Neural cell (in vitro differentiated cells): Measurements from ENCODE around the gene GOLGA6B. TPM values are rescaled to one million over a fixed set of nuclear protein-coding genes. Genes with fewer than 3 reads are reported as not detected.
"Not testable (repeated sequence)": the region's sequence is repeated elsewhere in the genome, so short reads cannot be mapped to it uniquely, and the experiment has no call there.

Experiments
- H2AFZ ChIP-seq: fragments of 200-600, 300-800 bp; sonication (generic), shearing (Covaris generic); 2 replicates; pipeline ENCODE4 v1.6.0; 2014; ENCODE audit warnings: low read depth, mild to moderate bottlenecking, antibody characterized with exemption, low read length, moderate library complexity
- H3F3A ChIP-seq: fragments of 200-600 bp; shearing (Covaris generic); 2 replicates; pipeline ENCODE4 v1.6.1; 2016; ENCODE audit warnings: mild to moderate bottlenecking, moderate library complexity, mixed read lengths, antibody characterized with exemption, low read length; ENCODE audit not compliant: insufficient read depth, poor library complexity, severe bottlenecking
- H3K27ac ChIP-seq: fragments of 200-600, 300-800 bp; sonication (generic), shearing (Covaris generic); 2 replicates; pipeline ENCODE4 v1.5.1; 2014; ENCODE audit warnings: mild to moderate bottlenecking, low read length, moderate library complexity
- H3K27me3 ChIP-seq: fragments of 300-800, 200-600 bp; sonication (generic), shearing (Covaris generic); 2 replicates; pipeline ENCODE4 v1.6.0; 2014; ENCODE audit warnings: mild to moderate bottlenecking, low read depth, low read length, moderate library complexity; ENCODE audit not compliant: insufficient read depth
- H3K36me3 ChIP-seq: fragments of 300-800, 200-600 bp; sonication (generic), shearing (Covaris generic); 2 replicates; pipeline ENCODE4 v1.5.1; 2014; ENCODE audit warnings: mild to moderate bottlenecking, antibody characterized with exemption, low read length, moderate library complexity; ENCODE audit not compliant: insufficient read depth
- H3K4me2 ChIP-seq: fragments of 300-800, 200-600 bp; sonication (generic), shearing (Covaris generic); 2 replicates; pipeline ENCODE4 v1.6.0; 2014; ENCODE audit warnings: mild to moderate bottlenecking, low read length
- H3K4me3 ChIP-seq: fragments of 300-800, 200-600 bp; sonication (generic), shearing (Covaris generic); 2 replicates; pipeline ENCODE4 v1.5.1; 2014; ENCODE audit warnings: mild to moderate bottlenecking, low read length, moderate library complexity
- H3K79me2 ChIP-seq: fragments of 200-600 bp; shearing (Covaris generic); replicated peaks from 2 replicates; pipeline ENCODE4 v1.6.0; 2014; ENCODE audit warnings: mild to moderate bottlenecking, low read length, moderate library complexity; ENCODE audit not compliant: insufficient read depth
- H3K9ac ChIP-seq: fragments of 300-800, 200-600 bp; sonication (generic), shearing (Covaris generic); 2 replicates; pipeline ENCODE4 v1.6.1; 2016; ENCODE audit warnings: mild to moderate bottlenecking, low read length, mixed read lengths
- H3K9me2 ChIP-seq: fragments of 200-600 bp; shearing (Covaris generic); 2 replicates; pipeline ENCODE4 v1.6.1; 2016; ENCODE audit warnings: mild to moderate bottlenecking, low read length, mixed read lengths; ENCODE audit not compliant: insufficient read depth
- H3K9me3 ChIP-seq: fragments of 200-600, 300-800 bp; sonication (generic), shearing (Covaris generic); 2 replicates; pipeline ENCODE4 v1.6.1; 2016; ENCODE audit warnings: mild to moderate bottlenecking, mixed run types, low read length, moderate library complexity, mixed read lengths
- H4K20me1 ChIP-seq: fragments of 200-600 bp; shearing (Covaris generic); 2 replicates; pipeline ENCODE4 v1.6.1; 2016; ENCODE audit warnings: mild to moderate bottlenecking, mixed run types; ENCODE audit not compliant: insufficient read depth
- EP300 ChIP-seq: fragments of 450-650 bp; conservative IDR thresholded peaks from 2 replicates; pipeline ENCODE4 v1.6.1; 2014; ENCODE audit warnings: antibody characterized with exemption, mild to moderate bottlenecking, moderate library complexity; ENCODE audit not compliant: poor library complexity, severe bottlenecking
- EZH2 ChIP-seq: fragments of 200-600, 300-800 bp; shearing (Covaris generic), sonication (generic); IDR thresholded peaks from 2 replicates; pipeline ENCODE4 v1.6.1; 2014; ENCODE audit warnings: antibody characterized with exemption, low read length, borderline replicate concordance, mild to moderate bottlenecking; ENCODE audit not compliant: insufficient read depth, poor library complexity, severe bottlenecking
- MXI1 ChIP-seq: fragments of 450-650 bp; conservative IDR thresholded peaks from 2 replicates; pipeline ENCODE4 v1.6.1; 2014; ENCODE audit warnings: antibody characterized with exemption, mild to moderate bottlenecking; ENCODE audit not compliant: poor library complexity, severe bottlenecking
- POLR2AphosphoS5 ChIP-seq: IDR thresholded peaks from 2 replicates; pipeline ENCODE4 v1.6.1; 2012
- RAD21 ChIP-seq: fragments of 450-650 bp; conservative IDR thresholded peaks from 2 replicates; pipeline ENCODE4 v1.6.1; 2014; ENCODE audit warnings: antibody characterized with exemption, mild to moderate bottlenecking, moderate library complexity
- SMC3 ChIP-seq: fragments of 450-650 bp; conservative IDR thresholded peaks from 2 replicates; pipeline ENCODE4 v1.6.1; 2014; ENCODE audit warnings: antibody characterized with exemption, mild to moderate bottlenecking, moderate library complexity; ENCODE audit not compliant: poor library complexity
- TAF1 ChIP-seq: IDR thresholded peaks from 2 replicates; pipeline ENCODE4 v1.6.1; 2012; ENCODE audit warnings: low read depth
- polyA plus RNA-seq: library from polyadenylated mRNA; depleted of rRNA; stranded (reverse); fragments of >200 nt; gene quantifications from 2 replicates; pipeline ENCODE4 v1.2.3, GENCODE V29; 2014
- TF ChIP-seq, protein P1 (sequence below): fragments of 450-650 bp; IDR thresholded peaks from 2 replicates; pipeline ENCODE4 v1.5.1; 2014; ENCODE audit warnings: antibody characterized with exemption, mild to moderate bottlenecking, moderate library complexity; ENCODE audit not compliant: poor library complexity, severe bottlenecking
- TF ChIP-seq, protein P2 (sequence below): IDR thresholded peaks from 2 replicates; pipeline ENCODE4 v1.6.1; 2012; ENCODE audit warnings: borderline replicate concordance

The GOLGA6B gene
- polyA plus RNA-seq, 1 donor from 2014 or later: not detected

DNA sequence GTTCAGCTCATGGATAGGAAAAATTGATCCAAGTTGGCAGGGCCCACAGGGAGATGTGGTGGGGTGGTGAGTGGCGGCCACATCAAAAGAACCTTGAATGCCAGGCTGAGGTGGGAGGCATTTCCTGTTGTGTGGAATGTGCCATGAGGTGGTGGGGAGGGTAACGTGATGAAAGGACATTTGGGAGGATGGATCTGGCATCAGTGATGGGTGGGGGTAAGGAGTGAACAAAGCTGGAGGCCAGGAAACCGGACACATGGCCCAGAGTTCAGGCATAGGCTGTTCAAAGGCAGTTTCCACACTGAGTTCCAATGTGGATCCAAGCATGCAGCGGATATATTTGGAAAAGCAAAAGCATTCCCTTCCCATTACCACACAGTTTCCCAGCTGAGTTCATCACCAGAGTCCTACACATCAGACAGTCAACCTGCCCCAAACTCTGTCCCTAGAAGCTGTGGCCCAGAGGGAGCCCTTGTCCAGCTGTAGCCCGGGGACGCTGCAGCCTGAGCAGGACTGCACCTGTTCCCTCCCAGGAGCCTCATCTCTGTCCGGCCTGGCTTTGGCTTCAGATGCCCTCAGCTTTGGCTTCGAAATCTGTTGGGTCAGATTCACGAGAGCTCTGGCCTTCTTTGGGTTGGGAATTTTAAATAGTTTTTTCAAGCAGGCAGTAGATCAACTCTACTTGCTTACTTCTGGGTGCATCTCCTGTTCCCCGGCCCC lies 37.8 kb upstream of the GOLGA6B start:
- H3K27me3 ChIP-seq: no peaks in the 10 kb centered on the region
- no peaks in the 10 kb centered on the region for H3K9me2 ChIP-seq
- no peak overlapping the region for H3K4me2 ChIP-seq
- TF ChIP-seq EZH2: no peak
- TF ChIP-seq, protein P1, sequence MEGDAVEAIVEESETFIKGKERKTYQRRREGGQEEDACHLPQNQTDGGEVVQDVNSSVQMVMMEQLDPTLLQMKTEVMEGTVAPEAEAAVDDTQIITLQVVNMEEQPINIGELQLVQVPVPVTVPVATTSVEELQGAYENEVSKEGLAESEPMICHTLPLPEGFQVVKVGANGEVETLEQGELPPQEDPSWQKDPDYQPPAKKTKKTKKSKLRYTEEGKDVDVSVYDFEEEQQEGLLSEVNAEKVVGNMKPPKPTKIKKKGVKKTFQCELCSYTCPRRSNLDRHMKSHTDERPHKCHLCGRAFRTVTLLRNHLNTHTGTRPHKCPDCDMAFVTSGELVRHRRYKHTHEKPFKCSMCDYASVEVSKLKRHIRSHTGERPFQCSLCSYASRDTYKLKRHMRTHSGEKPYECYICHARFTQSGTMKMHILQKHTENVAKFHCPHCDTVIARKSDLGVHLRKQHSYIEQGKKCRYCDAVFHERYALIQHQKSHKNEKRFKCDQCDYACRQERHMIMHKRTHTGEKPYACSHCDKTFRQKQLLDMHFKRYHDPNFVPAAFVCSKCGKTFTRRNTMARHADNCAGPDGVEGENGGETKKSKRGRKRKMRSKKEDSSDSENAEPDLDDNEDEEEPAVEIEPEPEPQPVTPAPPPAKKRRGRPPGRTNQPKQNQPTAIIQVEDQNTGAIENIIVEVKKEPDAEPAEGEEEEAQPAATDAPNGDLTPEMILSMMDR: no peak
- no peak for TF ChIP-seq RAD21
- TF ChIP-seq POLR2AphosphoS5: no peak
- no peak for TF ChIP-seq MXI1
- no peak for TF ChIP-seq SMC3
- TF ChIP-seq, protein P2, sequence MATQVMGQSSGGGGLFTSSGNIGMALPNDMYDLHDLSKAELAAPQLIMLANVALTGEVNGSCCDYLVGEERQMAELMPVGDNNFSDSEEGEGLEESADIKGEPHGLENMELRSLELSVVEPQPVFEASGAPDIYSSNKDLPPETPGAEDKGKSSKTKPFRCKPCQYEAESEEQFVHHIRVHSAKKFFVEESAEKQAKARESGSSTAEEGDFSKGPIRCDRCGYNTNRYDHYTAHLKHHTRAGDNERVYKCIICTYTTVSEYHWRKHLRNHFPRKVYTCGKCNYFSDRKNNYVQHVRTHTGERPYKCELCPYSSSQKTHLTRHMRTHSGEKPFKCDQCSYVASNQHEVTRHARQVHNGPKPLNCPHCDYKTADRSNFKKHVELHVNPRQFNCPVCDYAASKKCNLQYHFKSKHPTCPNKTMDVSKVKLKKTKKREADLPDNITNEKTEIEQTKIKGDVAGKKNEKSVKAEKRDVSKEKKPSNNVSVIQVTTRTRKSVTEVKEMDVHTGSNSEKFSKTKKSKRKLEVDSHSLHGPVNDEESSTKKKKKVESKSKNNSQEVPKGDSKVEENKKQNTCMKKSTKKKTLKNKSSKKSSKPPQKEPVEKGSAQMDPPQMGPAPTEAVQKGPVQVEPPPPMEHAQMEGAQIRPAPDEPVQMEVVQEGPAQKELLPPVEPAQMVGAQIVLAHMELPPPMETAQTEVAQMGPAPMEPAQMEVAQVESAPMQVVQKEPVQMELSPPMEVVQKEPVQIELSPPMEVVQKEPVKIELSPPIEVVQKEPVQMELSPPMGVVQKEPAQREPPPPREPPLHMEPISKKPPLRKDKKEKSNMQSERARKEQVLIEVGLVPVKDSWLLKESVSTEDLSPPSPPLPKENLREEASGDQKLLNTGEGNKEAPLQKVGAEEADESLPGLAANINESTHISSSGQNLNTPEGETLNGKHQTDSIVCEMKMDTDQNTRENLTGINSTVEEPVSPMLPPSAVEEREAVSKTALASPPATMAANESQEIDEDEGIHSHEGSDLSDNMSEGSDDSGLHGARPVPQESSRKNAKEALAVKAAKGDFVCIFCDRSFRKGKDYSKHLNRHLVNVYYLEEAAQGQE: no peak
- no peak for TF ChIP-seq EP300
- no peak for TF ChIP-seq TAF1
- no peaks in the 10 kb centered on the region for H3K9me3 ChIP-seq
- H3K9ac ChIP-seq: no peak overlapping the region
- H3K4me3 ChIP-seq: no peak overlapping the region
- H3K27ac ChIP-seq: no peak overlapping the region
- H2AFZ ChIP-seq: no peak overlapping the region
- H3F3A ChIP-seq: no peaks in the 10 kb centered on the region
- no peaks in the 10 kb centered on the region for H4K20me1 ChIP-seq
- H3K79me2 ChIP-seq: no peaks in the 10 kb centered on the region
- no peaks in the 10 kb centered on the region for H3K36me3 ChIP-seq

GRCh38 chr15:72623854-72624253 lies 30.6 kb upstream of the GOLGA6B start:
- not testable (repeated sequence) for H3K36me3 ChIP-seq, H3K4me2 ChIP-seq, H3K27me3 ChIP-seq, H3K27ac ChIP-seq, H3K9ac ChIP-seq, H3F3A ChIP-seq, H3K9me3 ChIP-seq, H4K20me1 ChIP-seq, H3K9me2 ChIP-seq, H2AFZ ChIP-seq, H3K79me2 ChIP-seq, H3K4me3 ChIP-seq

GRCh38 chr15:72626153-72626552 lies 28.3 kb upstream of the GOLGA6B start:
- H3K9ac ChIP-seq, H3K9me3 ChIP-seq, H3K4me2 ChIP-seq, H3F3A ChIP-seq, H3K79me2 ChIP-seq, H4K20me1 ChIP-seq, H3K27ac ChIP-seq, H3K27me3 ChIP-seq, H3K36me3 ChIP-seq, H3K9me2 ChIP-seq, H3K4me3 ChIP-seq, H2AFZ ChIP-seq: not testable (repeated sequence)

- H3K36me3 ChIP-seq, H3F3A ChIP-seq, H3K4me2 ChIP-seq, H3K79me2 ChIP-seq, H3K9me2 ChIP-seq, H3K27me3 ChIP-seq, H3K9me3 ChIP-seq, H2AFZ ChIP-seq, H3K27ac ChIP-seq, H4K20me1 ChIP-seq, H3K4me3 ChIP-seq, H3K9ac ChIP-seq: not testable (repeated sequence)
Observed at GRCh38 chr15:72628249-72629067, 26.0 kb upstream of the GOLGA6B start.

DNA sequence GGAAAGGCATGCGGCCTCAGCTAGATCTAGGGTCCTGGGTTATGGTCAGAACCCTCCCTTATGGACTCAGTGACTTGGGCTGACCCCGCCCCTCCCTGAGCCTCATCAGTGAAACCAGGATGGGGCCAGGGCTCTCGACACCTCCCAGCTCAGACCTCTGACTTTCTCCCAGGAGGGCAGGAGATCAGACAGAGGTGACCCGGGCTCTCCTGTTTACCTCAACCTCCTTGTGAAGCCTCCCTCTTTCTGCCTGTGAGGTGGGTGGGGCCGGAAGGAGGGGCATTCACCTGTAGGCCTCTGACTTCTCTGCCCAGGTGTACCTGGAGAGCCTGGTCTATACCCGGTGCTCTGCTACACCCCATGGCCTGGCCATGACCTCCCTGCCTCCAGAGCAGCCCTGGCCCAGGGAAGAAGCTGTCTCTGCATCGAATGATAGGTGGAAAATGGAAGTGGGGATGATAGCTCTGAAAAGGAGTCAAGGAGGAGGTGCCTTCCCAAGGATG lies 25.4 kb upstream of the GOLGA6B start:
- not testable (repeated sequence) for H3K4me2 ChIP-seq, H3K79me2 ChIP-seq, H3K27me3 ChIP-seq, H3K4me3 ChIP-seq, H3K9me2 ChIP-seq, H3K9me3 ChIP-seq, H3F3A ChIP-seq, H3K36me3 ChIP-seq, H3K9ac ChIP-seq, H3K27ac ChIP-seq, H4K20me1 ChIP-seq, H2AFZ ChIP-seq
